Keratinocyte (primary cell): ENCODE measurements around the gene MED26. TPM values are rescaled to one million over a fixed set of nuclear protein-coding genes. Genes with fewer than 3 reads are reported as not detected.

Experiments used
- DNase-seq: peaks from one replicate; pipeline ENCODE4 v3.0.0-alpha.2; 2011; ENCODE audit warnings: low read depth, missing footprints, low spot score
- FAIRE-seq: peaks from 2 replicates; lab custom pipeline; 2011; peaks lifted over from hg19 to GRCh38; lab: Jason Lieb, UNC
- H2AFZ ChIP-seq: 2 replicates; pipeline ENCODE4 v1.6.0; 2012; ENCODE audit warnings: low read length, control low read depth, inconsistent platforms; ENCODE audit not compliant: control insufficient read depth
- H3K27ac ChIP-seq: 2 replicates; pipeline ENCODE4 v1.5.1; 2011; ENCODE audit warnings: low read length; ENCODE audit not compliant: control insufficient read depth, insufficient read depth
- H3K27me3 ChIP-seq: 3 replicates; pipeline ENCODE4 v1.6.0; 2011; ENCODE audit warnings: low read length; ENCODE audit not compliant: control insufficient read depth, insufficient read depth; ENCODE audit errors: extremely low read depth
- H3K36me3 ChIP-seq, 2 experiments: 2 replicates in 1 of 2; 3 replicates in 1 of 2; pipeline ENCODE4 v1.5.1; 2011; ENCODE audit warnings: low read length in 2 of 2, mild to moderate bottlenecking in 1 of 2; ENCODE audit not compliant: control insufficient read depth in 2 of 2, insufficient read depth in 2 of 2; ENCODE audit errors: extremely low read depth in 1 of 2
- H3K4me1 ChIP-seq: 3 replicates; pipeline ENCODE4 v1.5.1; 2011; ENCODE audit warnings: low read length; ENCODE audit not compliant: control insufficient read depth, insufficient read depth; ENCODE audit errors: extremely low read depth
- H3K4me2 ChIP-seq: 3 replicates; pipeline ENCODE4 v1.6.0; 2011; ENCODE audit warnings: low read depth, low read length; ENCODE audit not compliant: control insufficient read depth, insufficient read depth; ENCODE audit errors: extremely low read depth
- H3K4me3 ChIP-seq, 3 experiments: fragments of 200-600 bp in 1 of 3; sonication (generic) in 1 of 3; 2 replicates in 2 of 3; 3 replicates in 1 of 3; pipeline ENCODE4 v1.5.1; 2011 to 2016; ENCODE audit warnings: low read length in 3 of 3, mild to moderate bottlenecking in 3 of 3, control low read depth in 2 of 3, inconsistent platforms in 1 of 3, low read depth in 1 of 3, mixed read lengths in 1 of 3, mixed run types in 1 of 3, moderate library complexity in 1 of 3; ENCODE audit not compliant: control insufficient read depth in 2 of 3, insufficient read depth in 2 of 3; ENCODE audit errors: extremely low read depth in 1 of 3
- H3K79me2 ChIP-seq: 2 replicates; pipeline ENCODE4 v1.6.0; 2012; ENCODE audit warnings: low read length; ENCODE audit not compliant: control insufficient read depth, insufficient read depth
- H3K9ac ChIP-seq: 3 replicates; pipeline ENCODE4 v1.6.0; 2011; ENCODE audit warnings: low read length; ENCODE audit not compliant: control insufficient read depth, insufficient read depth; ENCODE audit errors: extremely low read depth
- H3K9me1 ChIP-seq: 3 replicates; pipeline ENCODE4 v1.6.0; 2011; ENCODE audit warnings: low read length; ENCODE audit not compliant: control insufficient read depth, insufficient read depth; ENCODE audit errors: extremely low read depth
- H3K9me3 ChIP-seq: 2 replicates; pipeline ENCODE4 v1.5.1; 2012; ENCODE audit warnings: low read depth, low read length; ENCODE audit not compliant: control insufficient read depth
- H4K20me1 ChIP-seq: 3 replicates; pipeline ENCODE4 v1.6.0; 2011; ENCODE audit warnings: low read length; ENCODE audit not compliant: control insufficient read depth, insufficient read depth; ENCODE audit errors: extremely low read depth
- EZH2 ChIP-seq: IDR thresholded peaks from one replicate; pipeline ENCODE4 v1.6.1; 2012; ENCODE audit warnings: inconsistent platforms, mild to moderate bottlenecking, low read length, moderate library complexity
- dilution Hi-C: fragments of 300-500 bp; cut with MboI; formaldehyde crosslinking; loops from one replicate; pipeline ENCODE4 v1.7.0; 2020; ENCODE audit warnings: low sequenced_read_pairs; ENCODE audit not compliant: extremely low pct_ligation_motif_present
- polyA plus RNA-seq, 5 experiments: library from polyadenylated mRNA; depleted of rRNA in 3 of 5; stranded (reverse) in 3 of 5; stranded (forward) in 1 of 5; unstranded in 1 of 5; fragments of >200 nt; gene quantifications; 1 replicate in 1 of 5; 2 replicates in 3 of 5; 3 replicates in 1 of 5; pipeline versions ENCODE4 v1.2.1 to v1.2.3, GENCODE V29; 2011 to 2012; ENCODE audit warnings: missing spikeins in 2 of 5, low read depth in 1 of 5, low replicate concordance in 1 of 5
- TF ChIP-seq, protein P1 (sequence below), 3 experiments: IDR thresholded peaks in 1 of 3; conservative IDR thresholded peaks in 1 of 3; optimal IDR thresholded peaks in 1 of 3; 2 replicates in 2 of 3; 3 replicates in 1 of 3; pipeline versions ENCODE3 to v1.5.1; 2011; ENCODE audit warnings: low read length in 3 of 3, mild to moderate bottlenecking in 3 of 3, moderate library complexity in 2 of 3, control low read depth in 1 of 3, inconsistent platforms in 1 of 3; ENCODE audit not compliant: insufficient read depth in 2 of 3; ENCODE audit errors: extremely low read depth in 1 of 3

MED26 gene
- polyA plus RNA-seq, 1 donor (not counting 4 experiments of a cell fraction or from before 2014, with no cell fraction given): 4.7 TPM

DNA sequence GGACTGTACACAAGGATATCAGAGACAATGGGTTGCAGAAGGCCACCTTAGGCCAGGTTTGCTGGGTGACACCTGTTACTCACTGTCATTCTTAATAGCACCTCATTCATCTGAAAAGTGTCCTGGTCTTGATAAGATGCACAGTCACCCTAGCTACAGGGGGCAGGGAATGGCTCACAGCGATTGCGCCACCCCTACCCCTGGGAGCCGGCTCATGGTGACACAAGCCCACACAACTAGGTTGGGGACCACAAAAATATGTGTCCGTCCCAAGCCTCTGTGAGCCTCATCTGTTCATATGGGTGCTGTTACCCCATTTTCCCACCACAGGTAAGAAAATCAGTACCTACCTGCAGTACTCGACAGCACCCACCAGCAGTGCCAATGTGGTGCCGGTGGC is 23.4 kb downstream of the MED26 start:
- no peak overlapping the region for H2AFZ ChIP-seq
- peaks cover 21% of the 10 kb centered on the region for H4K20me1 ChIP-seq
- no peaks in the 10 kb centered on the region for H3K9me3 ChIP-seq
- H3K27ac ChIP-seq: no peak overlapping the region
- no peak for TF ChIP-seq EZH2
- TF ChIP-seq, protein P1, sequence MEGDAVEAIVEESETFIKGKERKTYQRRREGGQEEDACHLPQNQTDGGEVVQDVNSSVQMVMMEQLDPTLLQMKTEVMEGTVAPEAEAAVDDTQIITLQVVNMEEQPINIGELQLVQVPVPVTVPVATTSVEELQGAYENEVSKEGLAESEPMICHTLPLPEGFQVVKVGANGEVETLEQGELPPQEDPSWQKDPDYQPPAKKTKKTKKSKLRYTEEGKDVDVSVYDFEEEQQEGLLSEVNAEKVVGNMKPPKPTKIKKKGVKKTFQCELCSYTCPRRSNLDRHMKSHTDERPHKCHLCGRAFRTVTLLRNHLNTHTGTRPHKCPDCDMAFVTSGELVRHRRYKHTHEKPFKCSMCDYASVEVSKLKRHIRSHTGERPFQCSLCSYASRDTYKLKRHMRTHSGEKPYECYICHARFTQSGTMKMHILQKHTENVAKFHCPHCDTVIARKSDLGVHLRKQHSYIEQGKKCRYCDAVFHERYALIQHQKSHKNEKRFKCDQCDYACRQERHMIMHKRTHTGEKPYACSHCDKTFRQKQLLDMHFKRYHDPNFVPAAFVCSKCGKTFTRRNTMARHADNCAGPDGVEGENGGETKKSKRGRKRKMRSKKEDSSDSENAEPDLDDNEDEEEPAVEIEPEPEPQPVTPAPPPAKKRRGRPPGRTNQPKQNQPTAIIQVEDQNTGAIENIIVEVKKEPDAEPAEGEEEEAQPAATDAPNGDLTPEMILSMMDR (optimal IDR thresholded peaks at IDR 0.05 in 1 of 3, IDR thresholded peaks at IDR 0.05 in 1 of 3, conservative IDR thresholded peaks at IDR 0.05 in 1 of 3; ENCODE audit: extremely low read depth in 1 of 3, insufficient read depth in 2 of 3, low read length in 3 of 3): no peak
- H3K36me3 ChIP-seq: peaks cover 8% of the 10 kb centered on the region in 2 experiments
- DNase-seq (no peak), FAIRE-seq (no peak)
- H3K9me1 ChIP-seq: peaks cover 10% of the 10 kb centered on the region
- peaks cover 93% of the 10 kb centered on the region for H3K79me2 ChIP-seq
- dilution Hi-C loops: no loop called here
- H3K27me3 ChIP-seq: no peaks in the 10 kb centered on the region
- H3K9ac ChIP-seq: no peak overlapping the region
- H3K4me1 ChIP-seq: no peaks in the 10 kb centered on the region
- no peak overlapping the region for H3K4me3 ChIP-seq
- no peak overlapping the region for H3K4me2 ChIP-seq

DNA sequence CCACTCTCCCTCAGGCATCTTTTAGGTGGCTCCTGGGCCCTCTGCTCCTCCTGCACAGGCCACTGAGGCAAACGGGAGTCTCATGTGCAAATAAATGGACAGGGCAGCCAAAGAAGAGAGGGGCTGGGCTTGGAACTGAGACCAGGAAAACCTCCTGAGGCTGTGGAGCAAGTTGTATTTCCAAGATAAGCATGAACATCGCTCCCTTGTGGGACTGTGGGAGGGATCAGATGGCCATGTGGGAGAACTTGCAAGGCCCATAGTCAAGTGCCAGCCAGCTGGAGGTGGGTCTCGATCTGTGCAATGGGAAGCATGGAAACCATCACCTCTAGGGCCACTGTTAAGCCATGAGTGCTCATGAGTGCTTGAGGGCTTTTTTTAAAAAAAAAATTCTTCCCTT is 24.9 kb downstream of the MED26 start:
- dilution Hi-C loops: no loop called here
- no peak overlapping the region for H3K9ac ChIP-seq
- no peaks in the 10 kb centered on the region for H3K27me3 ChIP-seq
- H3K4me1 ChIP-seq: no peaks in the 10 kb centered on the region
- no peak overlapping the region for H3K4me3 ChIP-seq
- H3K9me3 ChIP-seq: no peaks in the 10 kb centered on the region
- peaks cover 8% of the 10 kb centered on the region in 2 experiments for H3K36me3 ChIP-seq
- H3K27ac ChIP-seq: no peak overlapping the region
- H2AFZ ChIP-seq: no peak overlapping the region
- TF ChIP-seq, protein P1 (optimal IDR thresholded peaks at IDR 0.05 in 1 of 3, IDR thresholded peaks at IDR 0.05 in 1 of 3, conservative IDR thresholded peaks at IDR 0.05 in 1 of 3; ENCODE audit: extremely low read depth in 1 of 3, insufficient read depth in 2 of 3, low read length in 3 of 3): no peak
- no peak for TF ChIP-seq EZH2
- no peak for FAIRE-seq
- H3K9me1 ChIP-seq: peaks cover 10% of the 10 kb centered on the region
- DNase-seq: no peak
- H3K4me2 ChIP-seq: no peak overlapping the region
- H4K20me1 ChIP-seq: peaks cover 23% of the 10 kb centered on the region
- H3K79me2 ChIP-seq: peaks cover 94% of the 10 kb centered on the region
